GM12891 (cell line): ENCODE data around the gene PCDHB5.
A peak's percentile ranks its signal among the peaks of the same experiment; 100 is the strongest.
"Not testable (repeated sequence)": the region's sequence is repeated elsewhere in the genome, so short reads cannot be mapped to it uniquely, and the experiment has no call there.

Source experiments
- DNase-seq: peaks from one replicate; pipeline ENCODE4 v3.0.0; 2011; ENCODE audit warnings: low spot score; ENCODE audit not compliant: insufficient read length
- FAIRE-seq: peaks from 2 replicates; lab custom pipeline; 2011; peaks lifted over from hg19 to GRCh38; lab: Jason Lieb, UNC
- PAX5 ChIP-seq: IDR thresholded peaks from 2 replicates; pipeline ENCODE4 v1.6.1; 2011; ENCODE audit warnings: low read length, moderate library complexity, mild to moderate bottlenecking; ENCODE audit not compliant: insufficient read depth, severe bottlenecking
- POLR2A ChIP-seq: IDR thresholded peaks from 2 replicates; pipeline ENCODE4 v1.6.1; 2011; ENCODE audit warnings: low read depth, low read length, control low read depth
- POLR2AphosphoS5 ChIP-seq: IDR thresholded peaks from 2 replicates; pipeline ENCODE4 v1.6.1; 2011; ENCODE audit warnings: low read depth, low read length, control low read depth
- POU2F2 ChIP-seq: IDR thresholded peaks from 2 replicates; pipeline ENCODE4 v1.6.1; 2011; ENCODE audit warnings: low read depth, mild to moderate bottlenecking, control low read depth, low read length, moderate library complexity
- SPI1 ChIP-seq: IDR thresholded peaks from 2 replicates; pipeline ENCODE4 v1.6.1; 2011; ENCODE audit warnings: low read depth, low read length, control low read depth
- TAF1 ChIP-seq: IDR thresholded peaks from 2 replicates; pipeline ENCODE4 v1.6.1; 2011; ENCODE audit warnings: low read depth, low read length, control low read depth

The PCDHB5 gene

DNA sequence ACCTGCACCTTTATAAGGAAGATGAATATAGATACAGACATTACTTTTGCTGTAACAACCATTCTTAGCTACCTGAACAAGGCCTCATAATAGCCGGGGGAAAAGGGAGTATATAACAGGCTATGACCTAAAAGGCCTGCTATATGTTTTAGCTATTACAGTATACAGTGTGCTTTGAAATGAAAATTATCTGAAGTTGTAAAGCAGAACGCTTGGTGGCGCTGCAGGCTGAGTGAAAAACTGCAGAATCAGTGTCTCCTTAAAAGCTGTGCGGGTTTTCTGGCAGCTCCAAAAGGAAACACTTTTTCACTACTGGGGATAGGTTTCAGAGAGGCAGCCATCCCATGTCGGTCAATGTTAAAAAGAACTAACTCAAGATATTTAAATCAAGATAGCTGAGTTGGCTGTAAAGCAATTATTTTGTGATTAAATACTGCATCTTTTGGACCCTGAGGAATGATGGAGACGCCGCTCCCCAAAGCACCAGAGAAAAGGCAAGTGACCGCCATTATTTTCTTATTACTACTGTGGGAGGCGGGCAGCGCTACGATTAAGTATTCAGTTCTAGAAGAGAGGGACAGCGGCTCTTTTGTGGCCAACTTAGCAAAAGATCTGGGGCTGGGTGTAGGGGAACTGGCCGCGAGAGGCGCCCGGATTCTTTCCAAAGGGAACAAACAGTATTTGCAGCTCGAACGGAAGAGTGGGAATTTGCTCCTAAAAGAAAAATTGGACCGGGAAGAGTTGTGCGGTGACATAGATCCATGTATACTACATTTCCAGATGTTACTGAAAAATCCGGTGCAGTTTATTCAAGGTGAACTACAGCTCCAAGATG lies 20.8 kb downstream of the PCDHB5 start:
- DNase-seq (no peak), FAIRE-seq (no peak)
- TF ChIP-seq POU2F2 (no peak), SPI1 (no peak), PAX5 (no peak), POLR2AphosphoS5 (no peak), TAF1 (no peak), POLR2A (no peak)

DNA sequence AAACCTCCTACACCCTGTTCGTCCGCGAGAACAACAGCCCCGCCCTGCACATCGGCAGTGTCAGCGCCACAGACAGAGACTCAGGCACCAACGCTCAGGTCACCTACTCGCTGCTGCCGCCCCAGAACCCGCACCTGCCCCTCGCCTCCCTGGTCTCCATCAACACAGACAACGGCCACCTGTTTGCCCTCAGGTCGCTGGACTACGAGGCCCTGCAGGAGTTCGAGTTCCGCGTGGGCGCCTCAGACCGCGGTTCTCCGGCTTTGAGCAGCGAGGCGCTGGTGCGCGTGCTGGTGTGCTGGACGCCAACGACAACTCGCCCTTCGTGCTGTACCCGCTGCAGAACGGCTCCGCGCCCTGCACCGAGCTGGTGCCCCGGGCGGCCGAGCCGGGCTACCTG lies 22.4 kb downstream of the PCDHB5 start:
- FAIRE-seq, DNase-seq: not testable (repeated sequence)

DNA sequence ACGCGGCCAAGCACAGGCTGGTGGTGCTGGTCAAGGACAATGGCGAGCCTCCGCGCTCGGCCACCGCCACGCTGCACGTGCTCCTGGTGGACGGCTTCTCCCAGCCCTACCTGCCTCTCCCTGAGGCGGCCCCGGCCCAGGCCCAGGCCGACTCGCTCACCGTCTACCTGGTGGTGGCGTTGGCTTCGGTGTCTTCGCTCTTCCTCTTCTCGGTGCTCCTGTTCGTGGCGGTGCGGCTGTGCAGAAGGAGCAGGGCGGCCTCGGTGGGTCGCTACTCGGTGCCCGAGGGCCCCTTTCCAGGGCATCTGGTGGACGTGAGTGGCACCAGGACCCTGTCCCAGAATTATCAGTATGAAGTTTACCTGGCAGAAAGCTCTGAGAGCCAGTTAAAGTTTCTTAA lies 22.9 kb downstream of the PCDHB5 start:
- not testable (repeated sequence) for DNase-seq, FAIRE-seq

DNA sequence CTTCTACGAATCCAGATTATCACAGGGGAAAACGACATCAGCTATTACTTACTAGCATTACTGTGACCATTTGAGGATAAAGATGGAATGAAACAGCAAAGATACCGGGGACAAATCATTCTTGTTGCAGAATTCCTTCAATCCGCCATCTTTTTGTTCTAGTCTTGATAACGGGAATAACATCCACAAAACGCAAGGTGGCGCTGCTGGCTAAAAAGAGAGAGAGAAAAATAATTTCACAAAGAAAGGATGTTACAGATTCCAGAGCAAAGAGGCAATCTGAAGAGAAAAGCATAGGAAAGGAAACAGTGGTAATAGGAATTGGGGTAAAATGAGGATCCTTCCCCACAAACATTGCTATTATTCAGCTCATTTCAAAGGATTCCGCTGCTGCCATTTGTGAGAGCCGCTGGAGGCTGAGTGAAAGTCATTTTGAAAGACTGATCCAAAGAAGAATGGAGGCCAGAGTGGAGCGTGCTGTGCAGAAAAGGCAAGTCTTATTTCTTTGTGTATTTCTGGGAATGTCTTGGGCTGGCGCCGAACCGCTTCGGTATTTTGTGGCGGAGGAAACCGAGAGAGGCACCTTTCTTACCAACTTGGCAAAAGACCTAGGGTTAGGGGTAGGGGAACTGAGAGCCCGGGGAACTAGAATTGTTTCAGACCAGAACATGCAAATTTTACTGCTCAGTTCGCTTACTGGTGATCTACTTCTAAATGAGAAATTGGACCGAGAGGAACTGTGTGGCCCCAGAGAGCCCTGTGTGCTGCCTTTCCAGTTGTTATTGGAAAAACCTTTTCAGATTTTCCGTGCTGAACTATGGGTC lies 37.6 kb downstream of the PCDHB5 start, which contains the start of gene PCDHB7:
PCDHB7 (plus strand) TSS at position 264 of the 824 bp plus-strand sequence; CDS start at position 456, 192 bp downstream.
- FAIRE-seq (no peak), DNase-seq (no peak)
- TF ChIP-seq PAX5 (no peak), POLR2AphosphoS5 (no peak), SPI1 (no peak), POU2F2 (no peak), TAF1 (no peak), POLR2A (no peak)

DNA sequence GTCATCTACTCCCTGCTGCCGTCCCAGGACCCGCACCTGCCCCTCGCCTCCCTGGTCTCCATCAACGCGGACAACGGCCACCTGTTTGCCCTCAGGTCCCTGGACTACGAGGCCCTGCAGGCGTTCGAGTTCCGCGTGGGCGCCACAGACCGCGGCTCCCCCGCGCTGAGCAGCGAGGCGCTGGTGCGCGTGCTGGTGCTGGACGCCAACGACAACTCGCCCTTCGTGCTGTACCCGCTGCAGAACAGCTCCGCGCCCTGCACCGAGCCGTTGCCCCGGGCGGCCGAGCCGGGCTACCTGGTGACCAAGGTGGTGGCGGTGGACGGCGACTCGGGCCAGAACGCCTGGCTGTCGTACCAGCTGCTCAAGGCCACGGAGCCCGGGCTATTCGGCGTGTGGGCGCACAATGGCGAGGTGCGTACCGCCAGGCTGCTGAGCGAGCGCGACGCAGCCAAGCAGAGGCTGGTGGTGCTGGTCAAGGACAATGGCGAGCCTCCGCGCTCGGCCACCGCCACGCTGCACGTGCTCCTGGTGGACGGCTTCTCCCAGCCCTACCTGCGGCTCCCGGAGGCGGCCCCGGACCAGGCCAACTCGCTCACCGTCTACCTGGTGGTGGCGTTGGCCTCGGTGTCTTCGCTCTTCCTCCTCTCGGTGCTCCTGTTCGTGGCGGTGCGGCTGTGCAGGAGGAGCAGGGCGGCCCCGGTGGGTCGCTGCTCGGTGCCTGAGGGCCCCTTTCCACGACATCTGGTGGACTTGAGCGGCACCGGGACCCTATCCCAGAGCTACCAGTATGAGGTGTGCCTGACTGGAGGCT lies 39.5 kb downstream of the PCDHB5 start:
- FAIRE-seq, DNase-seq: not testable (repeated sequence)

DNA sequence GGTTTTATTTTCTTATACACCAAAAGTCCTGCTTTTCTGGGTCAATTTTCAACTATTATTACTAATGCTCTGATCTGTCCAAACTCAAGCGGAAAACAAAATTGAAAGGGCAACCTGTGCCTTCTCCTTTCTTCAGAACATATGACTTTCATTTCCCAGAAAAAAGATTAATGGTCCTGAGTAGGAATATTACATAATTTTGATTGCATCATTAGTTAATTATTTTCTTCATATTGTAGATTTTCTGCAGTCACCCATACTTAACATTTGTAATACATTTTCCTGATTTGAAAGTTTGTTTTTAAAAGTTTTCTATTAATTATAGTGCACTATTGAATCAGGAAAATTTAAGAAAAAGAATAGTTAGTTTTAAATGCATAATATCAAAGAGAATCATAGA lies 40.9 kb downstream of the PCDHB5 start:
- FAIRE-seq (no peak), DNase-seq (no peak)
- TF ChIP-seq POLR2AphosphoS5 (no peak), POU2F2 (no peak), PAX5 (no peak), POLR2A (no peak), SPI1 (no peak), TAF1 (no peak)

DNA sequence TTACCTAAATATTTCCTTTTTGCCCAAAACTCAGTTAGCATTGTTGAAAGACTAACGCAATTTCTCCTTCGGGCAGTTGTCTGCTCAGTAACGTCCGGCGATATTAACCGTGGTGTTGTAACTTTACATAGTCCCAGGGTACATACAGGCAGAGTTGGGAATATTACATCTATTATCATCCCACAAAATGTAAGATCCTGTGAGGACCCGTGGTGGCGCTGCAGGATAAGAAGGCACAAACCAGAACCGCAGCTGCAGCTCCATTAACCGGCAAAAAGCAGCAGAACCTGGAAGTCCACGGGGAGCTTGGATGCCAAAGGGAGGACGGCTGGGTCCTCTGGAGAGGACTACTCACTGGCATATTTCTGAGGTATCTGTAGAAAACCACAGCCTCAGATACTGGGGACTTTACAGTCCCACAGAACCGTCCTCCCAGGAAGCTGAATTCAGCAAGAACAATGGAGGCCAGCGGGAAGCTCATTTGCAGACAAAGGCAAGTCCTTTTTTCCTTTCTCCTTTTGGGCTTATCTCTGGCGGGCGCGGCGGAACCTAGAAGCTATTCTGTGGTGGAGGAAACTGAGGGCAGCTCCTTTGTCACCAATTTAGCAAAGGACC lies 42.7 kb downstream of the PCDHB5 start, which contains the start of gene PCDHB8:
PCDHB8 (plus strand) TSS at position 214 of the 615 bp plus-strand sequence; CDS start at position 459, 245 bp downstream.
- not testable (repeated sequence) for DNase-seq
- peak; percentile 20 for FAIRE-seq

DNA sequence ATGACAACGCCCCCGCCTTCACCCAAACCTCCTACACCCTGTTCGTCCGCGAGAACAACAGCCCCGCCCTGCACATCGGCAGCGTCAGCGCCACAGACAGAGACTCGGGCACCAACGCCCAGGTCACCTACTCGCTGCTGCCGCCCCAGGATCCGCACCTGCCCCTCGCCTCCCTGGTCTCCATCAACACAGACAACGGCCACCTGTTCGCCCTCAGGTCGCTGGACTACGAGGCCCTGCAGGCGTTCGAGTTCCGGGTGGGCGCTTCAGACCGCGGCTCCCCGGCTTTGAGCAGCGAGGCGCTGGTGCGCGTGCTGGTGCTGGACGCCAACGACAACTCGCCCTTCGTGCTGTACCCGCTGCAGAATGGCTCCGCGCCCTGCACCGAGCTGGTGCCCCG lies 44.4 kb downstream of the PCDHB5 start:
- not testable (repeated sequence) for FAIRE-seq, DNase-seq

DNA sequence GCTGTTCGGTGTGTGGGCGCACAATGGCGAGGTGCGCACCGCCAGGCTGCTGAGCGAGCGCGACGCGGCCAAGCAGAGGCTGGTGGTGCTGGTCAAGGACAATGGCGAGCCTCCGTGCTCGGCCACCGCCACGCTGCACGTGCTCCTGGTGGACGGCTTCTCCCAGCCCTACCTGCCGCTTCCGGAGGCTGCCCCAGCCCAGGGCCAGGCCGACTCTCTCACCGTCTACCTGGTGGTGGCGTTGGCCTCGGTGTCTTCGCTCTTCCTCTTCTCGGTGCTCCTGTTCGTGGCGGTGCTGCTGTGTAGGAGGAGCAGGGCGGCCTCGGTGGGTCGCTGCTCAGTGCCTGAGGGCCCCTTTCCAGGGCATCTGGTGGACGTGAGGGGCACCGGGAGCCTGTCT lies 44.9 kb downstream of the PCDHB5 start:
- FAIRE-seq, DNase-seq: not testable (repeated sequence)

DNA sequence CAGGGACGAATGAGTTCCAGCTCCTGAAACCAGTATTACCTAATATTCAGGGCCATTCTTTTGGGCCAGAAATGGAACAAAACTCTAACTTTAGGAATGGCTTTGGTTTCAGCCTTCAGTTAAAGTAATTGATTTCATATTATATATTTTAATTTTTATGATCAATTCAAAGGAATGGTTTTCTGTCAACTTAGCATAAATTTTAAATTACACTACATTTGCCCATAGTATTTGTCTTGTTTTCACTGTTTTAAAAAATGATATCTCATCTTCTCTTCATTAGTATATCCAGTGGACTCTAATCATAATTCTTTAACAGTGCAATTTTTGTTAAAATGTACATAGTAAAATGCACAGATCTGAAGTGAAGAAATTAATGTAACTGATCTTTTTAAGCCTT lies 45.3 kb downstream of the PCDHB5 start:
- no peak for FAIRE-seq

More for the DNA sequence above, 45.3 kb downstream of the PCDHB5 start:
- no peak for DNase-seq
- TF ChIP-seq TAF1 = no peak
- no peak for TF ChIP-seq POLR2A
- no peak for TF ChIP-seq POU2F2
- no peak for TF ChIP-seq POLR2AphosphoS5
- TF ChIP-seq PAX5 = no peak
- no peak for TF ChIP-seq SPI1
